ENCODE data around the gene RTN4.
"Not testable (repeated sequence)": the region's sequence is repeated elsewhere in the genome, so short reads cannot be mapped to it uniquely, and the experiment has no call there.

RTN4 gene

GRCh38 chr2:55010149-55010591 is 40.1 kb downstream of the RTN4 start:
- no peak for DNase-seq (ENCODE audit: low read depth in 2 of 2)

GRCh38 chr2:55009277-55010060 is 40.8 kb downstream of the RTN4 start:
- DNase-seq (ENCODE audit: low read depth in 2 of 2): no peak

- no peak for DNase-seq (ENCODE audit: low read depth in 2 of 2)
Measured at GRCh38 chr2:55006306-55006705, 43.9 kb downstream of the RTN4 start.

- no peak for DNase-seq (ENCODE audit: low read depth in 2 of 2)
Measured at GRCh38 chr2:55003706-55004639, 46.3 kb downstream of the RTN4 start.

- no peak for DNase-seq (ENCODE audit: low read depth in 2 of 2)
Measured at GRCh38 chr2:55001716-55002115, 48.5 kb downstream of the RTN4 start.

GRCh38 chr2:55000341-55000740 is 49.9 kb downstream of the RTN4 start:
- DNase-seq (ENCODE audit: low read depth in 2 of 2): no peak

GRCh38 chr2:54999182-54999581 is 51.1 kb downstream of the RTN4 start:
- DNase-seq (ENCODE audit: low read depth in 2 of 2): no peak

GRCh38 chr2:54997826-54998225 is 52.4 kb downstream of the RTN4 start:
- no peak for DNase-seq (ENCODE audit: low read depth in 2 of 2)

- no peak for DNase-seq (ENCODE audit: low read depth in 2 of 2)
Measured at GRCh38 chr2:54995553-54995952, 54.7 kb downstream of the RTN4 start.

- DNase-seq (ENCODE audit: low read depth in 2 of 2): not testable (repeated sequence)
Measured at GRCh38 chr2:54990694-54991093, 59.6 kb downstream of the RTN4 start.

- DNase-seq (ENCODE audit: low read depth in 2 of 2): no peak
Measured at GRCh38 chr2:54988612-54989011, 61.6 kb downstream of the RTN4 start.

GRCh38 chr2:54986264-54986663 is 64.0 kb downstream of the RTN4 start:
- DNase-seq (ENCODE audit: low read depth in 2 of 2): no peak

GRCh38 chr2:54984476-54984875 is 65.8 kb downstream of the RTN4 start:
- no peak for DNase-seq (ENCODE audit: low read depth in 2 of 2)

GRCh38 chr2:54983345-54984220 is 66.7 kb downstream of the RTN4 start:
- DNase-seq (ENCODE audit: low read depth in 2 of 2): no peak

- no peak for DNase-seq (ENCODE audit: low read depth in 2 of 2)
Measured at GRCh38 chr2:54981385-54981784, 68.9 kb downstream of the RTN4 start.

GRCh38 chr2:54979321-54980044 is 70.8 kb downstream of the RTN4 start:
- no peak for DNase-seq (ENCODE audit: low read depth in 2 of 2)

- no peak for DNase-seq (ENCODE audit: low read depth in 2 of 2)
Measured at GRCh38 chr2:54977149-54977548, 73.1 kb downstream of the RTN4 start.

- no peak for DNase-seq (ENCODE audit: low read depth in 2 of 2)
Measured at GRCh38 chr2:54975598-54976492, 74.4 kb downstream of the RTN4 start.

- DNase-seq (ENCODE audit: low read depth in 2 of 2): no peak
Measured at GRCh38 chr2:54975175-54975574, 75.1 kb downstream of the RTN4 start.

- DNase-seq (ENCODE audit: low read depth in 2 of 2): no peak
Measured at GRCh38 chr2:54969940-54970338, 80.3 kb downstream of the RTN4 start.

Measured in stimulated activated CD8-positive, alpha-beta memory T cell treated with anti-CD3 and anti-CD28 coated beads, Interleukin-2, amount 100 ng/mL, for 48 hours (primary cell).